ENCODE results near the gene SMIM24.
"Not testable (repeated sequence)": the region's sequence is repeated elsewhere in the genome, so short reads cannot be mapped to it uniquely, and the experiment has no call there.

SMIM24 gene

DNA sequence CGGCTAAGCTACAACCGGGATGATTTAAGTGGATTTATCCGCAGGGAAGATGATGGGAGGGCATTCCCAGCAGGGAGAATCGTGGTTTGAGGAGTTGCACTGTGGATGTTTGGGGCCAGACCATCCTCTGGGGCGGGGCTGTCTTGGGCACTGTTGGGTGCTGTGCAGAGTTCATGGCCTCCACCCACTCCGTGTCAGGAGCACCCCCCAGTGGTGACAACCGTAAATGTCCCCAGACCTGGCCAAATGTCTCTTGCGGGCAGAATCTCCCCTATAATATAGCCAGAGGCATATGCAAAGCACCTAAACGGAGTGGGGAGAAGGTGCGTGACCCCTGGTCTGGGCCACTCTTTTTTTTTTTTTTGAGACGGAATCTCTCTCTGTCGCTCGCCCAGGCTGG lies 40.2 kb downstream of the SMIM24 start:
- DNase-seq (ENCODE audit: extremely low read depth, low read depth): no peak
- TF ChIP-seq, protein P1, sequence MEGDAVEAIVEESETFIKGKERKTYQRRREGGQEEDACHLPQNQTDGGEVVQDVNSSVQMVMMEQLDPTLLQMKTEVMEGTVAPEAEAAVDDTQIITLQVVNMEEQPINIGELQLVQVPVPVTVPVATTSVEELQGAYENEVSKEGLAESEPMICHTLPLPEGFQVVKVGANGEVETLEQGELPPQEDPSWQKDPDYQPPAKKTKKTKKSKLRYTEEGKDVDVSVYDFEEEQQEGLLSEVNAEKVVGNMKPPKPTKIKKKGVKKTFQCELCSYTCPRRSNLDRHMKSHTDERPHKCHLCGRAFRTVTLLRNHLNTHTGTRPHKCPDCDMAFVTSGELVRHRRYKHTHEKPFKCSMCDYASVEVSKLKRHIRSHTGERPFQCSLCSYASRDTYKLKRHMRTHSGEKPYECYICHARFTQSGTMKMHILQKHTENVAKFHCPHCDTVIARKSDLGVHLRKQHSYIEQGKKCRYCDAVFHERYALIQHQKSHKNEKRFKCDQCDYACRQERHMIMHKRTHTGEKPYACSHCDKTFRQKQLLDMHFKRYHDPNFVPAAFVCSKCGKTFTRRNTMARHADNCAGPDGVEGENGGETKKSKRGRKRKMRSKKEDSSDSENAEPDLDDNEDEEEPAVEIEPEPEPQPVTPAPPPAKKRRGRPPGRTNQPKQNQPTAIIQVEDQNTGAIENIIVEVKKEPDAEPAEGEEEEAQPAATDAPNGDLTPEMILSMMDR (IDR thresholded peaks at IDR 0.05; ENCODE audit: low read depth, low read length): peak; percentile 31

DNA sequence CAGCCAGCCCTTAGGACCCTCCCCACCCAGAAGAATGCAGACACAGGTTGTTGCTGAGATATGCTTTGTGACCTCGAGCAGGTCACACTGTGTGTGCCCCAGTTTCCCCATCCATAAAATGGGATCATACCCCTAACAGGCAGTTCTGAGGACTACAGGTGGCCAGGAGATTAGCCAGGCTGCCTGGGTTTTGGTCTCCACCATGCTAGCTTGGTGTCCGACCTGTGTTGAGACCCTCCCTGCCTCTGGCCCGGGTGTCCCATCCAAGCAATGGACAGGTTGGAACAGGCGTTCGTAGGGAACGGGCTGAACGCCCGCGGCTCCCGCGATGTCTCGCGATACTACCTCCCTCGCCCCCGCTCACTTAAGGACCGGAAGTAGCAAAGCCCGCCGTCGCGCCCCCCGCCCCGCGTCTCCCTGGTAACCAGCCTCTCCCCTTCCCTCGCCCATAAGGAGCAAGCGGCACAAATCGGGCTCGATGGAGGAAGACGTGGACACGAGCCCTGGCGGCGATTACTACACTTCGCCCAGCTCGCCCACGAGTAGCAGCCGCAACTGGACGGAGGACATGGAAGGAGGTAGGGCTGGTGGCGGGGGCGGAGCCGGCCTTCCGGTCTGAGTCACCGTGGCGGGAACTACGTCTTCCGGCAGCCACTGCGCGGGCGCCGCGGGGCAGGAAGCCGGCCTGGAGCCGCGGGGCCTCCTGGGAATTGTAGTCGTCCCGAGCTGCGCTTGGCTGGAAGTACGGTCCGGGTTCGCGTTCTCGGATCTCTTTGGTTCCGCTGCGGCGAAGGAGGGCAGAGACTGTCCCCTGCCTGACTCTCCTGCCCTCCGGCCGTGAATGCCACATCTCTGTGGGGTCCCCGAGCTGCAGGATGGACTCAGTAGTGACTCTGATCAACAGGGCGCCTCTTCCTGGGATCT lies 45.4 kb downstream of the SMIM24 start:
- TF ChIP-seq, protein P1 (IDR thresholded peaks at IDR 0.05; ENCODE audit: low read depth, low read length): no peak

DNA sequence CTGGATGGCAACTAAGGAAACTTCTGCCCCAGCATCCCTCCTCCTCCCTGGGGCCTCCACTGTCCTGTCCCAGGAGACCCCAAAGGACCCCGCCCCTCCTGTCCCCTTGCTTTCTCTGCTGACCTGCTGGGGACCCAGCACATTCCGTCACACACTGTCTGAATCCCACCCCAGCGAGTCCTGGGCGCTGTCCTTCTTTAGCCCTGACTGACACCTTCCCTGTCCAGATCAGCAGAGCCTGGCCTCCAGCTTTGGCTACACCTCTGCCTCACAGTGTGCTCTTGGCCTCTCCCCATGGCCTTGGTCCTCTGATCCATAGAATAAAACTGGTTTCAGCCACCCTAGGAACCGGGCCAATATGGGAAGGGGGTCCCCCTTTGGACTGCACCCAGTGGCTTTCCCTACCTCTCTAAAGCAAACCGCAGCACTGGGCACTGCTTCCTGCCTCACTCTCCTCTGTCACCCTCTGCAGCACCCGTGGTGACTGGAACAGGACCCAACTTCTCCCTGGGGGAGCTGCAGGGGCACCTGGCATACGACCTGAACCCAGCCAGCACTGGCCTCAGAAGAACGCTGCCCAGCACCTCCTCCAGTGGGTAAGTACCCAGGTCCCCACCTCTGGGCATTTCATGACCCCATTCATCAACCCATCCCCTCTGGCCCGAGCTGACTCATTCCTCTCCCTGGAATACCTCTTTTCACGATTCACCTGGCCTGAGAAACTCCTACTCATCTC lies 46.4 kb downstream of the SMIM24 start:
- DNase-seq (ENCODE audit: extremely low read depth, low read depth): no peak
- TF ChIP-seq, protein P1 (IDR thresholded peaks at IDR 0.05; ENCODE audit: low read depth, low read length): no peak

More for the DNA sequence above, 45.4 kb downstream of the SMIM24 start:
- peak; percentile 82 for DNase-seq (ENCODE audit: extremely low read depth, low read depth)

DNA sequence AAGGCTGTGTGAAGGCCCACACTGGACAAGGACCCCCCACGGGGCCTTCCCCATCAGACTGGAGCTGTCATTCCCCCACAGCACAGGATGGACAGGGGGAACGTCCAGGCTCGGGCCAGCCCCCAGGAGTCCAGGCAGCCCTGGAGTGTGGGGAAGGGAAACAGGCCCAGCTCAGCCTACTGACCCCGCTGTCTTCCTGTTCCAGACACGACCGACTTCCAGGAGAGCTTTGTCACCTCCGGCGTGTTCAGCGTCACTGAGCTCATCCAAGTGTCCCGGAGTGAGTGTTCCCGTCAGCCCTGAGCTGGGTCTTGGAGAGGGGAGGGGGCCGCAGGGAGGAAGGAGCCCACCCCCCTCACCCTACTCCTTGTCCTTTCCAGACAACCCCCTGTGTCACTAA lies 47.0 kb downstream of the SMIM24 start:
- DNase-seq (ENCODE audit: extremely low read depth, low read depth): no peak
- TF ChIP-seq, protein P1 (IDR thresholded peaks at IDR 0.05; ENCODE audit: low read depth, low read length): no peak

DNA sequence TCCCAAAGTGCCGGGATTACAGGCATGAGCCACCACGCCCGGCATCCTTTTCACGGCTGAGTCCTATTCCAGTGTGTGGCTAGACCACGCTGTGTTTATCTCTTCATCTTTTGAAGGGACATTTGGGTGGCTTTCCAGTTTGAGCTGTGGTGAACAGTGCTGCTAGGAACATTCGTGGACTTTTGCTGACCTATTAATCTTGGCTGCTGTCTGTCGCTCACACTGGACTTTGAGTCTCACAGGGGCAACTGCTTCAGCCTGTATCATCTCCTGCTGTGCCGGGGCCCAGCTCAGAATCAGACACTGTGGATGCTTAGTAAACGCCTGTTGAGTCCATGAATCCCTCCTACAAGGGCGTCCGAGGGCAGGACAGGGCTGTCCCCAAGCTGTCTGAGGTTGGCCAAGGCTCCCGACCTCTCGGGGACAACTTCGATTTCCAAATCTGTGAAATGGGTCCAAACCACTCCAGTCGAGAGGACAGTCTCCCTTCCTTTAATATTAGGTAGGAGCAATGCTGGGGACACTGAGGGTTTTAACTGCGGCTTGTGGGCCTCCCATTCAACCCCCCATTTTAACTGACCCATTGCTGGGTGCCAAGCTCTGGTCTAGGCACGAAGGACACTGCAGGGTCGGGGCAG lies 48.4 kb downstream of the SMIM24 start:
- no peak for DNase-seq (ENCODE audit: extremely low read depth, low read depth)
- TF ChIP-seq, protein P1 (IDR thresholded peaks at IDR 0.05; ENCODE audit: low read depth, low read length): no peak

DNA sequence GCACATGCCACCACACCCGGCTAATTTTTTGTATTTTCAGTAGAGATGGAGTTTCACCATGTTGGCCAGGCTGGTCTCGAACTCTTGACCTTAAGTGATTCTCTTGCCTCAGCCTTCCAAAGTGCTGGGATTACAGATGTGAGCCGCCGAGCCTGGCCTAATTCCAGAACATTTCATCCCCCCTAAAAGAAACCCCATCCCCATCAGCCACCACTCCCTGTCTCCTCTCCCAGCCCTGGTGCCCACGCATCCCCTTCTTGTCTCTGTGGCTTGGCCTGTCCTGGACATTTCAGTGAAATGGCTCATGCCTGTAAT lies 50.0 kb downstream of the SMIM24 start:
- DNase-seq (ENCODE audit: extremely low read depth, low read depth): not testable (repeated sequence)

DNA sequence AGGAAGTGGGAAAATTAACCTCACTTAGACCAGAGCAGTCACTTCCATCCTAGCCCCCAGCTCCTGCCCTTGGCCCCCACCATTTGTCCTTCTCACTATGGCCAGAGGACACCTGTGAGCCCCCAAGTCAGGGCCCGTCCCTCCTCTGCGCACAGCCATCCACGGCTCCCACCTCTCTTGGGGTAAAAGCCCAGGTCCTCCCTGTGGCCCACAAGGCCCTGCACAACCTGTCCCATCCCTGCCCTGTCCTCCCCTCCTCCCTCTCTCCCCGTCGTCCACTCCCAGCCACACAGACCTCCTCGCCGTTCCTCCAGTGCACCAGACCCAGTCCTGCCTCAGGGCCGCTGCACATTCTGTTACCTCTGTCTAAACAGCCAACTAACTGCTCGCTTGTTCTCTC lies 53.9 kb downstream of the SMIM24 start:
- TF ChIP-seq, protein P1 (IDR thresholded peaks at IDR 0.05; ENCODE audit: low read depth, low read length): no peak
- DNase-seq (ENCODE audit: extremely low read depth, low read depth): no peak
